HG02884 (cell line): ENCODE measurements around the gene FASN.
"Not testable (repeated sequence)": the region's sequence is repeated elsewhere in the genome, so short reads cannot be mapped to it uniquely, and the experiment has no call there.

Experiments
- ATAC-seq: cut with Tn5 transposase; IDR thresholded peaks from one replicate; pipeline ENCODE4 v1.9.1; 2021; ENCODE audit warnings: mild to moderate bottlenecking, moderate library complexity; ENCODE audit not compliant: unreplicated experiment

FASN gene

GRCh38 chr17:82098169-82098938 lies at the start of gene FASN:
FASN (minus strand) TSS chr17:82098236; CDS start chr17:82096445, 1,791 bp downstream.
- peak; percentile 61 for ATAC-seq

GRCh38 chr17:82146663-82147654 lies 48.9 kb upstream of the FASN start:
- no peak for ATAC-seq

- no peak for ATAC-seq
Observed at GRCh38 chr17:82145550-82146155, 47.6 kb upstream of the FASN start.

GRCh38 chr17:82143333-82143732 lies 45.3 kb upstream of the FASN start:
- no peak for ATAC-seq

GRCh38 chr17:82139961-82140360 lies 41.9 kb upstream of the FASN start:
- ATAC-seq: not testable (repeated sequence)

- ATAC-seq: no peak
Observed at GRCh38 chr17:82138511-82138992, 40.5 kb upstream of the FASN start.

GRCh38 chr17:82134101-82134500 lies 36.1 kb upstream of the FASN start:
- no peak for ATAC-seq

- ATAC-seq: not testable (repeated sequence)
Observed at GRCh38 chr17:82133166-82133953, 35.3 kb upstream of the FASN start.

- ATAC-seq: no peak
Observed at GRCh38 chr17:82129095-82129494, 31.1 kb upstream of the FASN start.

GRCh38 chr17:82128287-82128686 lies 30.3 kb upstream of the FASN start:
- no peak for ATAC-seq

GRCh38 chr17:82127704-82128103 lies 29.7 kb upstream of the FASN start:
- ATAC-seq: no peak

GRCh38 chr17:82127315-82127595 lies 29.2 kb upstream of the FASN start:
- no peak for ATAC-seq

GRCh38 chr17:82126556-82127314 lies 28.7 kb upstream of the FASN start:
- ATAC-seq: no peak

GRCh38 chr17:82124101-82124500 lies 26.1 kb upstream of the FASN start:
- ATAC-seq: no peak

GRCh38 chr17:82121660-82122629 lies 23.9 kb upstream of the FASN start:
- ATAC-seq: no peak

GRCh38 chr17:82121246-82121645 lies 23.2 kb upstream of the FASN start:
- no peak for ATAC-seq

- no peak for ATAC-seq
Observed at GRCh38 chr17:82120148-82120547, 22.1 kb upstream of the FASN start.

GRCh38 chr17:82118815-82119380 lies 20.9 kb upstream of the FASN start:
- no peak for ATAC-seq
